SK-N-SH (cell line): ENCODE results near the gene TRMT1L.

Experiments
- CHD2 ChIP-seq: fragments of 150-350 bp; IDR thresholded peaks from 2 replicates; pipeline ENCODE4 v1.6.1; 2018; ENCODE audit warnings: low read length; ENCODE audit not compliant: partially characterized antibody
- GABPA ChIP-seq: IDR thresholded peaks from 2 replicates; pipeline ENCODE4 v1.4.0; 2012; ENCODE audit warnings: low read depth, mild to moderate bottlenecking
- PBX3 ChIP-seq: IDR thresholded peaks from 2 replicates; pipeline ENCODE4; 2012
- SMC3 ChIP-seq: IDR thresholded peaks from 2 replicates; pipeline ENCODE4 v1.6.1; 2012; ENCODE audit warnings: low read depth, low read length, improper control_type of control experiment
- YY1 ChIP-seq: IDR thresholded peaks from 2 replicates; pipeline ENCODE4 v1.4.0; 2012; ENCODE audit warnings: low read depth, mild to moderate bottlenecking
- TF ChIP-seq, protein P1 (sequence below): fragments of 200-600 bp; sonication (generic); IDR thresholded peaks from 2 replicates; pipeline ENCODE4 v1.6.1; 2017; ENCODE audit warnings: antibody characterized with exemption, mild to moderate bottlenecking, moderate library complexity
- TF ChIP-seq, protein P2 (sequence below): IDR thresholded peaks from 2 replicates; pipeline ENCODE4 v1.6.1; 2012; ENCODE audit warnings: mild to moderate bottlenecking, low read depth, low read length, moderate library complexity

DNA sequence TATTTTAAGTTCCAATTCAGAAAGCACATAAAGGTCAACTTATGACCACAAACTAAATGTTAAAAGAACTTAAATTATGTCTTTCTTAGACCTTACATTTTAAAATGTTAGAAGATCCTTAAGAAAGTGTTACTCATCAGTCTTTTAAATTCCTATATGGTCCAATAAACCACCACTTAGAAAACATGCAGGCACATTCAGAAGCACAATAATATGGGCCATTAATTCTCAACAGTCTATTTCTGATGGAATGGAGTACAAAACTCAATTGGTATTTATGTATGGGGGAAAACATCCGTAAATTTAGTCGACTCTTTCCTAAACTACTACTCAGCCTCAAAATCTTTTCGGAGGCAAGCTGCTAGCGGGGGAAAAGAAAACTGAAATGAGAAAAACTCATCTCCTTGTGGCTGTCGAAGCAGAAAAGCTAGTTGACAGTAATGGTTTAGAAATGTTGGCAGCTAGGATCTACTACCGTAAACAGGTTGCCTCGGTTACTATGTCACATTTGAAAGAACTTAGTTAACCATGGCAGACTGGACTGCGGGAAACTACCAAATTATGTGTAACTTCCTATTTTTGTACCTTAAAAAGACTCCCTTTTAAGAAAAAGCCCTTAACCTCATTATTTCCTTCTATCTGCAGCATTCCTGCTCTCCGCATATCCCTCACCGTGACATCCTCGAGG is 1.0 kb downstream of the TRMT1L start:
- TF ChIP-seq, protein P1, sequence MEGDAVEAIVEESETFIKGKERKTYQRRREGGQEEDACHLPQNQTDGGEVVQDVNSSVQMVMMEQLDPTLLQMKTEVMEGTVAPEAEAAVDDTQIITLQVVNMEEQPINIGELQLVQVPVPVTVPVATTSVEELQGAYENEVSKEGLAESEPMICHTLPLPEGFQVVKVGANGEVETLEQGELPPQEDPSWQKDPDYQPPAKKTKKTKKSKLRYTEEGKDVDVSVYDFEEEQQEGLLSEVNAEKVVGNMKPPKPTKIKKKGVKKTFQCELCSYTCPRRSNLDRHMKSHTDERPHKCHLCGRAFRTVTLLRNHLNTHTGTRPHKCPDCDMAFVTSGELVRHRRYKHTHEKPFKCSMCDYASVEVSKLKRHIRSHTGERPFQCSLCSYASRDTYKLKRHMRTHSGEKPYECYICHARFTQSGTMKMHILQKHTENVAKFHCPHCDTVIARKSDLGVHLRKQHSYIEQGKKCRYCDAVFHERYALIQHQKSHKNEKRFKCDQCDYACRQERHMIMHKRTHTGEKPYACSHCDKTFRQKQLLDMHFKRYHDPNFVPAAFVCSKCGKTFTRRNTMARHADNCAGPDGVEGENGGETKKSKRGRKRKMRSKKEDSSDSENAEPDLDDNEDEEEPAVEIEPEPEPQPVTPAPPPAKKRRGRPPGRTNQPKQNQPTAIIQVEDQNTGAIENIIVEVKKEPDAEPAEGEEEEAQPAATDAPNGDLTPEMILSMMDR, result no peak
- TF ChIP-seq SMC3 (no peak), PBX3 (no peak), GABPA (no peak), CHD2 (no peak), YY1 (no peak)
- TF ChIP-seq, protein P2, sequence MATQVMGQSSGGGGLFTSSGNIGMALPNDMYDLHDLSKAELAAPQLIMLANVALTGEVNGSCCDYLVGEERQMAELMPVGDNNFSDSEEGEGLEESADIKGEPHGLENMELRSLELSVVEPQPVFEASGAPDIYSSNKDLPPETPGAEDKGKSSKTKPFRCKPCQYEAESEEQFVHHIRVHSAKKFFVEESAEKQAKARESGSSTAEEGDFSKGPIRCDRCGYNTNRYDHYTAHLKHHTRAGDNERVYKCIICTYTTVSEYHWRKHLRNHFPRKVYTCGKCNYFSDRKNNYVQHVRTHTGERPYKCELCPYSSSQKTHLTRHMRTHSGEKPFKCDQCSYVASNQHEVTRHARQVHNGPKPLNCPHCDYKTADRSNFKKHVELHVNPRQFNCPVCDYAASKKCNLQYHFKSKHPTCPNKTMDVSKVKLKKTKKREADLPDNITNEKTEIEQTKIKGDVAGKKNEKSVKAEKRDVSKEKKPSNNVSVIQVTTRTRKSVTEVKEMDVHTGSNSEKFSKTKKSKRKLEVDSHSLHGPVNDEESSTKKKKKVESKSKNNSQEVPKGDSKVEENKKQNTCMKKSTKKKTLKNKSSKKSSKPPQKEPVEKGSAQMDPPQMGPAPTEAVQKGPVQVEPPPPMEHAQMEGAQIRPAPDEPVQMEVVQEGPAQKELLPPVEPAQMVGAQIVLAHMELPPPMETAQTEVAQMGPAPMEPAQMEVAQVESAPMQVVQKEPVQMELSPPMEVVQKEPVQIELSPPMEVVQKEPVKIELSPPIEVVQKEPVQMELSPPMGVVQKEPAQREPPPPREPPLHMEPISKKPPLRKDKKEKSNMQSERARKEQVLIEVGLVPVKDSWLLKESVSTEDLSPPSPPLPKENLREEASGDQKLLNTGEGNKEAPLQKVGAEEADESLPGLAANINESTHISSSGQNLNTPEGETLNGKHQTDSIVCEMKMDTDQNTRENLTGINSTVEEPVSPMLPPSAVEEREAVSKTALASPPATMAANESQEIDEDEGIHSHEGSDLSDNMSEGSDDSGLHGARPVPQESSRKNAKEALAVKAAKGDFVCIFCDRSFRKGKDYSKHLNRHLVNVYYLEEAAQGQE, result no peak
